Fibroblast of villous mesenchyme (primary cell): Measurements from ENCODE around the gene CXCR5. TPM values are rescaled to one million over a fixed set of nuclear protein-coding genes. Genes with fewer than 3 reads are reported as not detected.
A peak's percentile ranks its signal among the peaks of the same experiment; 100 is the strongest.

Experiments
- DNase-seq: peaks from one replicate; pipeline ENCODE4 v3.0.0-alpha.2; 2010; ENCODE audit warnings: low read depth
- H3K4me3 ChIP-seq: 2 replicates; pipeline ENCODE4 v1.5.1; 2011; ENCODE audit warnings: low read depth, mild to moderate bottlenecking, low read length
- total RNA-seq: library from RNA; depleted of rRNA; stranded (reverse); fragments of >200 nt; gene quantifications from 2 replicates; pipeline ENCODE4 v1.2.3, GENCODE V29; 2012
- TF ChIP-seq, protein P1 (sequence below): IDR thresholded peaks from 2 replicates; pipeline ENCODE4 v1.5.1; 2012; ENCODE audit warnings: low read depth, mild to moderate bottlenecking, low read length; ENCODE audit not compliant: insufficient read depth

Gene CXCR5
- total RNA-seq, 1 donor: not detected

DNA sequence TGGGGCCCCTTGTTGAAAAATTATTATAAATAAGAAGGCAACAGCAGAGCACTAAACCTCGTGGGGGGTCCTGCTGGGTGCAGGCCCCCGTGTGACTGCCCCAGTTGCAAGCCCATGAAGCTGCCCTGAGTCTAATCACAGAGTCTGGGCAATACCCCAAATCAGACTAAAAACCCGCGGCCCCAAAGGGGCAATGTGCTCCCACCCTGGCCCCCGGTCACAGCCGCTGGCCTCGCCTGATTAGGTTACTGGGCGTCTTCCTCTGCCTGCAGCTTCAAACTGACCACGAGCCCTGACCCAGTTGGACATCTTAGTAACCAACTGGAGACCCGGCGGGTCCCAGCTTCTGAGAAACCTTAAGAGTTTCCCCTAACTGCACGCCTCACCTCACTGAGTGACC is 1.6 kb downstream of the CXCR5 start:
- no peak for DNase-seq
- no peak overlapping the region for H3K4me3 ChIP-seq
- TF ChIP-seq, protein P1, sequence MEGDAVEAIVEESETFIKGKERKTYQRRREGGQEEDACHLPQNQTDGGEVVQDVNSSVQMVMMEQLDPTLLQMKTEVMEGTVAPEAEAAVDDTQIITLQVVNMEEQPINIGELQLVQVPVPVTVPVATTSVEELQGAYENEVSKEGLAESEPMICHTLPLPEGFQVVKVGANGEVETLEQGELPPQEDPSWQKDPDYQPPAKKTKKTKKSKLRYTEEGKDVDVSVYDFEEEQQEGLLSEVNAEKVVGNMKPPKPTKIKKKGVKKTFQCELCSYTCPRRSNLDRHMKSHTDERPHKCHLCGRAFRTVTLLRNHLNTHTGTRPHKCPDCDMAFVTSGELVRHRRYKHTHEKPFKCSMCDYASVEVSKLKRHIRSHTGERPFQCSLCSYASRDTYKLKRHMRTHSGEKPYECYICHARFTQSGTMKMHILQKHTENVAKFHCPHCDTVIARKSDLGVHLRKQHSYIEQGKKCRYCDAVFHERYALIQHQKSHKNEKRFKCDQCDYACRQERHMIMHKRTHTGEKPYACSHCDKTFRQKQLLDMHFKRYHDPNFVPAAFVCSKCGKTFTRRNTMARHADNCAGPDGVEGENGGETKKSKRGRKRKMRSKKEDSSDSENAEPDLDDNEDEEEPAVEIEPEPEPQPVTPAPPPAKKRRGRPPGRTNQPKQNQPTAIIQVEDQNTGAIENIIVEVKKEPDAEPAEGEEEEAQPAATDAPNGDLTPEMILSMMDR: no peak

DNA sequence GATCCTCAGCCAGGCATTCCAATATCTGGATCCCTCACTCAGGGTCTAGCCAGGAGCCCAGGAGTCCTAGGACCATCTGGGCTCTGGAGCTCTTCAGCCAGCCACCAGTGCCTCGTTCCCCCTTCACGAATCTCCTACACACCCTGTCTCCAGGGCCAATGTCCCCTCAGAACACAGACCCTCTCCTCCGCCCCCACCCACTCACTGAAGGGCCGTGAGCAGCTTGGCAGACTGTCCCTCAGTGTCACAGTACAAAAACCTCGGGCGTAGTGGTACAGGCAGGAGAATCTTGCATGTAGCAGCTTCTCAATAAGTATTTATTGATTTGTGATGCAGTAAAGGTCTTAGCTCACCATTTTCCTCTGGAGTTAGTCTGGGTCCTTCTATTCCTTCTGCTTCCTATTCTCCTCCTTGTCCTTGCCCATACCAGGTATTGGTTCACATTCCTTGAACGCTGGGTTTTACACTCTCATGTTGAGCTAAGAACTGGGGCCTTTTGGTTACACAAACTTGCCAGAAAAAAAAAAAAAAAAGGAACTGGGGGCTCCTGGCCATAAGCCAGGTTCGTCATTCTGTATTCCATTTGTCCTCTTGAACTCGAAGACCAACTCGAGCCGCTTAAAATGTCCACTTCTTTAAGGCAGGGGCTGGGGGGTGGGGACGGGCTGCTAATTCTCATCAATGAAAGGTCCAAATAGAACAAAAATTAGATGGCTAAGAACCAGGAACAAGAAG is 2.3 kb downstream of the CXCR5 start:
- no peak overlapping the region for H3K4me3 ChIP-seq
- no peak for DNase-seq
- TF ChIP-seq, protein P1: no peak

DNA sequence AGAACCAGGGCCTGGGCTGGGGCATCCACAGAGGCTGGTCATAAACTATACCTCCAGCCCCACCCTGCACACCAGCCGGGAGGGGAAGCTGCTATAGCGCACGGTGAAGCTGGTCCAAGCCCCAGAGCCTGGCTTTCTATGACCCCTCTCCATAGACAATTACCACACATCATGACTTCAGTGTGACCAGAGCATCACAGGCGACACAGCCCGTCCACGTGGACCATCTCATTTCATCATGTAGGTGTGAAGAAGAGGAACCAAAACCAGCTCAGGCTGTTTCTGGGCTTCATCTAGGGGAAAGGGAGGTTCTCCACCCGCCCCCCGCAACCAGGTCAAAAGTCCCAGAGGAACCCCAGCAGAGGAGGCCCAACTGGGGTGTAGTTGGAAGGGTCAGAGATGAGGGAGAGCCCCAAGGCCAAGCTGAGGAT is 3.0 kb downstream of the CXCR5 start:
- no peak for DNase-seq
- TF ChIP-seq, protein P1: no peak
- H3K4me3 ChIP-seq: no peak overlapping the region

DNA sequence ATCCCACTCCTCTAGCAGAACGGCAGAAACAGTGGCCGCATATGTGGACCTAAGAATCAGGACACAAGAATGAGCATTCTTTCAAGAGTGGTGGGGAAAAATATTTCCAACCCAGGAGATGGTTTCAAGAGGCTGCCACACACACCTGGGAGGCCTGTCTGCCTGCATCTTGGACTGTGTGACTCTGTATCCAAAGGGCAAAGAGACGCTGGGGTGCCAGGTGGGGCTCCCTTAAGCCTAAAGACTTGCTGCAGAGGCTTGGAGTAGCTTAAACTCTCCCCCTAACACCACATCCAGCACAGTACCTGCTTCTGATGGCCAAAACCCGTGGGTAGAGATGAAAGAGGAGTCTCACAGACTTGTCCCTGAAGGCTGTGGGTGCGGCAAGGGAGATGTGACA is 3.5 kb downstream of the CXCR5 start:
- DNase-seq: no peak
- TF ChIP-seq, protein P1: no peak
- no peak overlapping the region for H3K4me3 ChIP-seq

DNA sequence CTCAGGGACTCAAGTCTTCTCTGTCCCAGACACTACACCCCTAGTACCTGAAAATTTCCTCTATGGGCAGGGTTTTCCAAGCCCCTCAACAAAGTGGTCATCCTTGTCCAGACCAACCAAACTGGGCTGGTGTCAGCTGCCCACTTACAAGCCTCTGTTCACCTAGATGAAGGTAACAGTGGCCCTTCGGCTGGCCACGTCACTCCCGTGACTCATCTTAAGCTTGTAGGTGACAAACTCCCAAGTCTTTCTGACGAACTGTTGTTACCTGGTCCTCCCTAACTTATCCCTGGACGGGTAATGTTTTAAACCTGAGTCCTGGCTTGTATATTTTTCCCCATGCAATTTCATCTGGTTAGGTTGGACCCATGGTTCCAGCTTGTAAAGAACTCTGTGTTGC is 4.7 kb downstream of the CXCR5 start:
- TF ChIP-seq, protein P1: no peak
- H3K4me3 ChIP-seq: no peak overlapping the region
- no peak for DNase-seq

DNA sequence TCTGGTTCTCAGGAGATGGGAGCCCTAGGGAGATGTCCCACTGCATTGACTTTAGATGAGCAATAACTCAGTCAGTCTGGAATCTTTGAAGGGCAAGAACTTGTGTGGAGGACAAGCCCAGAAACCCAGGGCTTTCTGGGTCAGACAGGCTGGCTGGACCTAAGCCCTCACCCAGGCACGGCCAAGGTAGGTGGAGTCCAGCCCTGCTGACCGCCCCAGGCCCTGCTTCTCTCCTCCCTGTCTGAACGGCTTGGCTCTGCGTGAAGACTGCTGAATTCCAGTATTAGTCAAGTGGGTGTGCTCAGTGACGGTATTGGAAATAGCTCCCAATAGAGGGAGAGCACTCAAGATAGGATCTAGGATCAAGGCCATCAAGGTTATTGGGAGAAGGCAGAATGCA is 6.1 kb downstream of the CXCR5 start:
- no peak overlapping the region for H3K4me3 ChIP-seq
- peak; percentile 52 for DNase-seq
- TF ChIP-seq, protein P1: no peak

DNA sequence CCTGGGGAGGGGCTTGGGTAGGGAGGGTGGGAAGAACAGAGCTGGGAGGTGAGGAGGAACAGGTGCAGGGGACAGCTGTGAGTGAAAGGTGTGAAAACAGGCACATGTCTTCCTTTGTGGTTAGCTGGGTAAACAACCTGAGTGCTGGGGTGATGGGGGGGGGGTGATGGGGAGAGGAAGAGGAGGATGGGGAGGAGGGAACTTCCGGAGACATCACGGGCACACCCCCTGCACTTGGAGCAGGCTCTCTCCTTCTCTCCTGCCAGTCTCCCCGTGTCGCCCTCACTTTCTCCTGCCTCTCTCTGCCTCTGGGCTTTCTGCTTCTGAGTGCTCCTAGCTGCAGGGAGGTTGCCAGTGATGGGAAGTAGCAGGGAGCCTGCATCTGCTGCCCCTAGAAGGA is 8.8 kb downstream of the CXCR5 start:
- TF ChIP-seq, protein P1: no peak
- H3K4me3 ChIP-seq: no peak overlapping the region
- DNase-seq: no peak
